HL-60 (cell line): ENCODE measurements around the gene CHD5.

Experiments
- GABPA ChIP-seq: IDR thresholded peaks from 2 replicates; pipeline ENCODE4 v1.6.1; 2012; ENCODE audit warnings: low read depth
- POLR2AphosphoS5 ChIP-seq: IDR thresholded peaks from 2 replicates; pipeline ENCODE4 v1.6.1; 2012; ENCODE audit warnings: low read depth
- SPI1 ChIP-seq: IDR thresholded peaks from 2 replicates; pipeline ENCODE4 v1.6.1; 2012; ENCODE audit warnings: low read depth, mild to moderate bottlenecking, borderline replicate concordance
- TF ChIP-seq, protein P1 (sequence below): IDR thresholded peaks from one replicate; pipeline ENCODE4 v1.5.1; 2011; ENCODE audit warnings: low read length, control low read depth, inconsistent platforms; ENCODE audit not compliant: insufficient read depth
- TF ChIP-seq, protein P2 (sequence below): IDR thresholded peaks from 2 replicates; pipeline ENCODE4 v1.6.1; 2012; ENCODE audit warnings: low read depth; ENCODE audit not compliant: insufficient replicate concordance

DNA sequence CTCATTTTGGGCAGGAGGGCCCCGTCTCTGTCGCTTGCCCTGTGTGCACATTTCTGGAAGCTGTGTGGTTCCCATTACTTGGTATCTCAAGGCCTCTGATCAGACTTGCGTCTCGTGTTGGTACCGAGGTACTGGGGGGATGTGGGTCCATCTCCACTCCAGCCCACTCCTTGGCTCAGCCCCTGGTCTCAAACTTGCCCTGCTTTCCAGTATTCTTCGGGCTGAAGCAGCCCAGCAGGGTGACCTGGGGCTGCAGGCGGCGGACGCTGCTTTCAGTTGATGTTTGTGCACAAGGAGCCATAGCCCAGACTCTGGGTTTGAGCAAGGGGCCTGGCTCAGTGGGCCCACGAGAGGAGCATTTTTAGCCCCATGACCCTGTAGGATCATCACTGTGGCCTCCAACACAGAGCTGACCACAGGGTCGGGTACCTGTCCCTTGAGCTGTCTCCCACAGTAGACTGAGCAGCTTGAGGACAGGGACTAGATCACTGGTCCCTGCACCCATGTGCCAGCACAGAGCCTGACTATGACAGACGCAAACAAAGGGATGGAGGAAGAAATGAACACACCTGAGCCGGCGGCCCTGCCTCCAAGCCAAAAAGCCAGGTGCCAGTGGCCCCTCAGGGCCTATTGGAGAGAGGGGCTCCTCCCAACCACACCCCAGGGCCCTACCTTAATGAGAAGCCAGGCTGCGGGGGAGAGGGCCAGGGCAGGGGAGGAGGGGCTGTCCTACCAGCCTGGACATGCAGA lies 46.8 kb downstream of the CHD5 start:
- TF ChIP-seq, protein P1, sequence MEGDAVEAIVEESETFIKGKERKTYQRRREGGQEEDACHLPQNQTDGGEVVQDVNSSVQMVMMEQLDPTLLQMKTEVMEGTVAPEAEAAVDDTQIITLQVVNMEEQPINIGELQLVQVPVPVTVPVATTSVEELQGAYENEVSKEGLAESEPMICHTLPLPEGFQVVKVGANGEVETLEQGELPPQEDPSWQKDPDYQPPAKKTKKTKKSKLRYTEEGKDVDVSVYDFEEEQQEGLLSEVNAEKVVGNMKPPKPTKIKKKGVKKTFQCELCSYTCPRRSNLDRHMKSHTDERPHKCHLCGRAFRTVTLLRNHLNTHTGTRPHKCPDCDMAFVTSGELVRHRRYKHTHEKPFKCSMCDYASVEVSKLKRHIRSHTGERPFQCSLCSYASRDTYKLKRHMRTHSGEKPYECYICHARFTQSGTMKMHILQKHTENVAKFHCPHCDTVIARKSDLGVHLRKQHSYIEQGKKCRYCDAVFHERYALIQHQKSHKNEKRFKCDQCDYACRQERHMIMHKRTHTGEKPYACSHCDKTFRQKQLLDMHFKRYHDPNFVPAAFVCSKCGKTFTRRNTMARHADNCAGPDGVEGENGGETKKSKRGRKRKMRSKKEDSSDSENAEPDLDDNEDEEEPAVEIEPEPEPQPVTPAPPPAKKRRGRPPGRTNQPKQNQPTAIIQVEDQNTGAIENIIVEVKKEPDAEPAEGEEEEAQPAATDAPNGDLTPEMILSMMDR = no peak
- TF ChIP-seq GABPA = no peak
- TF ChIP-seq POLR2AphosphoS5 = no peak
- TF ChIP-seq, protein P2, sequence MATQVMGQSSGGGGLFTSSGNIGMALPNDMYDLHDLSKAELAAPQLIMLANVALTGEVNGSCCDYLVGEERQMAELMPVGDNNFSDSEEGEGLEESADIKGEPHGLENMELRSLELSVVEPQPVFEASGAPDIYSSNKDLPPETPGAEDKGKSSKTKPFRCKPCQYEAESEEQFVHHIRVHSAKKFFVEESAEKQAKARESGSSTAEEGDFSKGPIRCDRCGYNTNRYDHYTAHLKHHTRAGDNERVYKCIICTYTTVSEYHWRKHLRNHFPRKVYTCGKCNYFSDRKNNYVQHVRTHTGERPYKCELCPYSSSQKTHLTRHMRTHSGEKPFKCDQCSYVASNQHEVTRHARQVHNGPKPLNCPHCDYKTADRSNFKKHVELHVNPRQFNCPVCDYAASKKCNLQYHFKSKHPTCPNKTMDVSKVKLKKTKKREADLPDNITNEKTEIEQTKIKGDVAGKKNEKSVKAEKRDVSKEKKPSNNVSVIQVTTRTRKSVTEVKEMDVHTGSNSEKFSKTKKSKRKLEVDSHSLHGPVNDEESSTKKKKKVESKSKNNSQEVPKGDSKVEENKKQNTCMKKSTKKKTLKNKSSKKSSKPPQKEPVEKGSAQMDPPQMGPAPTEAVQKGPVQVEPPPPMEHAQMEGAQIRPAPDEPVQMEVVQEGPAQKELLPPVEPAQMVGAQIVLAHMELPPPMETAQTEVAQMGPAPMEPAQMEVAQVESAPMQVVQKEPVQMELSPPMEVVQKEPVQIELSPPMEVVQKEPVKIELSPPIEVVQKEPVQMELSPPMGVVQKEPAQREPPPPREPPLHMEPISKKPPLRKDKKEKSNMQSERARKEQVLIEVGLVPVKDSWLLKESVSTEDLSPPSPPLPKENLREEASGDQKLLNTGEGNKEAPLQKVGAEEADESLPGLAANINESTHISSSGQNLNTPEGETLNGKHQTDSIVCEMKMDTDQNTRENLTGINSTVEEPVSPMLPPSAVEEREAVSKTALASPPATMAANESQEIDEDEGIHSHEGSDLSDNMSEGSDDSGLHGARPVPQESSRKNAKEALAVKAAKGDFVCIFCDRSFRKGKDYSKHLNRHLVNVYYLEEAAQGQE = no peak
- no peak for TF ChIP-seq SPI1
